GM19468 (cell line): ENCODE data around the gene RDH5.
A peak's percentile ranks its signal among the peaks of the same experiment; 100 is the strongest.

Source experiments
- ATAC-seq: cut with Tn5 transposase; IDR thresholded peaks from one replicate; pipeline ENCODE4 v1.9.1; 2021; ENCODE audit warnings: mild to moderate bottlenecking, moderate library complexity, moderate number of reproducible peaks; ENCODE audit not compliant: unreplicated experiment; ENCODE audit errors: extremely low read depth

Gene RDH5

DNA sequence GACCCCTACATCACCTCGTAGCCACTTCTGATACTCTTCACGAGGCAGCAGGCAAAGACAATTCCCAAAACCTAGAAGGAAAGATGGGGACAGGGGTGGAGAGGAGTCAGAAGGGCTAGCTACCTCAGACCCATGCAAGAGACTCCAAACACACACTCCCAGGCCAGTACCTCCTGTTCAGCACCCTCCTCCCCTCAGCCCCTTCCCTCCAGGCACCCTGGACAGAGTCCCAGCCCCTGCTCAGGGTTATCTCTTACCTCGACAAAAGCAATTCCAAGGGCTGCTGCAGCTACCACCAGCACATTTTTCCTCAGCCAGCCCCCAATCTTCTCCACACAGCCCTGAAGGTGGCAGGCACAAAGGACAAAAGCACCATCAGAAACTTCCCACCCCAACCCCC lies 5.4 kb downstream of the RDH5 start:
- ATAC-seq: no peak

DNA sequence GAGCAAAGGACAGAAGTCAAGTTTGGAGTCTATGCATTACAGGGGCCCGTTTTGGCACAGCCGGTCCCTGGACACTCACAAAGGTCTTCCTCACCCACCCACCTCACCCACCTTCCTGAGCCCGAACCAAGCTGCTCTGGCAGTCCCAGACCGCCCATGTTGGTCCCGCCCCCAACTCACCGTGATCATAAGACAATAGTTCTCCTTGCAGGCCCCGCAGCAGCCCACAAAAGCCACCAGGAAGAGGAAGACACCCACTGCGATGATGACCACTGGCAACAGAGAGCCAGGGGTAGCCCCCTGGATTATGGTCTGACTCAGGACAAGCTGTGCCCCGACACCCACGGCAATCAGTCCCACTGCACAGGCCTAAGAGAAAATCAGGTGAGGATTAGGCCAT lies 6.8 kb downstream of the RDH5 start:
- ATAC-seq: no peak

DNA sequence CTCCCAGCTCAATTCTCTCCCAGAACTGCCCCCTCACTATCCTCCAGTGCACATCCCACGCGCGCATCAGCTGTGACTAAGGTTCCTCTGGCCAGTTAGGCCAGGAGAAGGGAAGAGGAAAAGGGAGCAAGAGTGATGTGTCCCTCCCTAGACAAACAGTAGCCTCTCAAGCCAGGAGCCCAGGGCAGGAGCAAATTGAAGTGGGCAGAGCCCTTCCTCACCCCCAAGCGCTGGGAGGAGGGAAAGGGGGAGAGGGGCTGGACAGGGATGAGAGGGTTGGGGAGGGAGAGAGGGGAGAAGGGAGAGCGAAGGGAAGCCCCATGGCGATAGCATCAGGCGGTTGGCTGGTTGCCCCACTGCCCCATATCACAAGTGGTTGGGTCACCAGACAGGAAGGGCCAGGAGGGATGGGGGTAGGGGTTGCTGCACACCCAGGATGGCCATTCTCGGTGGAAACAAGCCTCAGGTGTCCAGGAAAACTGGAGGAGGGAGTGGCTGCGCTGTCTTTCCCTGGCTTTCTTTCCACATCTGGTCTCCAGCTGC lies 7.5 kb downstream of the RDH5 start:
- no peak for ATAC-seq

DNA sequence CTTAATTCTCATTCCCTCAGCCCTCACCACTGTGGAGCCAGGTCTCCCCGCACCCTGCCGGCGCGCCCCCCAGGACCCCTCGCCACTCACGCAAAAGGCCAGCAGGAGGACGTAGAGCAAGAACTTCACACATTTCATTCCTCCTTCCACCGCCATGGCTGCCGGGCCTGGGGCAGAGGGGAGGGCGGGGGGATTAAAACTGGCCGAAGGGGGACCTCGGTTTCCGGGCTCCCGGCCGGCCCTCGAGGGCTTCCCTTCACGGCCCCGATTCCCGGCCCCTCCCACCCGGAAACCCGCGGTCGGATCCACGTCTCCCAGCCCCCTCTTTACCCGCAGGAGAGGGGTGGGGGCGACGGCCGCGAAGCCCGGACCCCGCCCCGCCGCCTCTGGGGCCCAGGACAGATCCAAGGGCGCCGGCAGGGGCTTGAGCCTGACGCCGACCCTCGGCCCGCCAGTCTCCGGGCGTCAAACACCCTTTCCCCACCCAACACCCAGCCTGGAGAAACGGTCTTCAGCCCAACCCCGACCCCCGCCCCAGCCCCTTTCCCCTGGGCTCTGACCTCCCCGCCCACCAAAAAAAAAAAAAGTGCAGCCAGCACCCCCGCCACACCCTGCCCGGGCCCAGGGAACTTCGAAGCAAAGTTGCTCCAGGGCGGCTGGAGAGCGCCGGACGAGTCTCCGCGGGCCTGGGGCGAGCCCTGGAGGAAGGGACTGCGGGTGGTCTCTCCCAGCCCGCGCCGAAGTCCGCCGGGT lies 8.2 kb downstream of the RDH5 start:
- no peak for ATAC-seq

DNA sequence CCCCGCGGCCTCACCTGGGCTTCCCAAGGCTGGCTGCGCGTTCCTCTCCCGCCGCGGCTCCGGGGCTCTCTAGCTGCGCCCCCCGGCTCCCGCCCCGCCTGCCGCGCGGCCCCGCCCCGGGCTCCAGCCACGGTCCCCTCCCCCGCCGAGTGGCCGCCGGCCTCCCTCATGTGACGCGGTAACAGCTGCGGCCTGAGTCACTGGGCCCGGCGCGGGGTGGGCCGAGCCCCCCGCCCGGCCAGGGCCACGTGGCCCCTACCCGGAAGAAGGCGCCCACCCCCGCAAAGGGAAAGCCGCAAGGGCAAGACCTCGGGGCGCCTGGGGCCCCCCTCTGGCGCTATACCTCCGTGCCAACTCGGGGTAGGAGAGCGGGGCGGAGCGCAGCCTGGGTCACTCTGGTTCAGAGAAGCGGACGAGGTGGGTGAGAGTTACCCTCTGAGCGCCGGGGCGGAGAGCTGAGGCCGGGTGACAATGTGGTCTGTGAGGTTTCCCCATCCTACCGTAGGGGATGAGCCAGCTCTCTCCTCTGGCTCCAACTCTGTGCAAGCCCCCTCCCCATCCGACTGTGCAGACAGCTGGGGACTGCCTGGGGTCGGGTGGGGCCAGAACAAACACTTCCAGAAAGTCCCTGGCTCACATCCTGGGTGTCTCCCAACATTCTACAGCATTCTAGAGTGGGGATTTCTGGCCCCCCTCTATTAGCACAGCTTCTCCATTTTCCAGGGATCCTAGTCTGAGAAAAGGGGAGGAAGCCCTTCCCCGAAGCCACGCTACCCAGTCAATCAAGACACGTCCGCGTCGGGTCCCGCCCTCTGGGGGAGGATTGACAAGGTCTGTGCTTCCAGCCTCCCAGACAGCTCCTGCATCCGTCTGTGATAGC lies 9.0 kb downstream of the RDH5 start, which contains the start of gene CD63:
TSS of gene CD63 (minus strand) at position 71 of the 880 bp plus-strand sequence. CDS start 668 bp downstream, outside the sequence.
- ATAC-seq: peak; percentile 29

DNA sequence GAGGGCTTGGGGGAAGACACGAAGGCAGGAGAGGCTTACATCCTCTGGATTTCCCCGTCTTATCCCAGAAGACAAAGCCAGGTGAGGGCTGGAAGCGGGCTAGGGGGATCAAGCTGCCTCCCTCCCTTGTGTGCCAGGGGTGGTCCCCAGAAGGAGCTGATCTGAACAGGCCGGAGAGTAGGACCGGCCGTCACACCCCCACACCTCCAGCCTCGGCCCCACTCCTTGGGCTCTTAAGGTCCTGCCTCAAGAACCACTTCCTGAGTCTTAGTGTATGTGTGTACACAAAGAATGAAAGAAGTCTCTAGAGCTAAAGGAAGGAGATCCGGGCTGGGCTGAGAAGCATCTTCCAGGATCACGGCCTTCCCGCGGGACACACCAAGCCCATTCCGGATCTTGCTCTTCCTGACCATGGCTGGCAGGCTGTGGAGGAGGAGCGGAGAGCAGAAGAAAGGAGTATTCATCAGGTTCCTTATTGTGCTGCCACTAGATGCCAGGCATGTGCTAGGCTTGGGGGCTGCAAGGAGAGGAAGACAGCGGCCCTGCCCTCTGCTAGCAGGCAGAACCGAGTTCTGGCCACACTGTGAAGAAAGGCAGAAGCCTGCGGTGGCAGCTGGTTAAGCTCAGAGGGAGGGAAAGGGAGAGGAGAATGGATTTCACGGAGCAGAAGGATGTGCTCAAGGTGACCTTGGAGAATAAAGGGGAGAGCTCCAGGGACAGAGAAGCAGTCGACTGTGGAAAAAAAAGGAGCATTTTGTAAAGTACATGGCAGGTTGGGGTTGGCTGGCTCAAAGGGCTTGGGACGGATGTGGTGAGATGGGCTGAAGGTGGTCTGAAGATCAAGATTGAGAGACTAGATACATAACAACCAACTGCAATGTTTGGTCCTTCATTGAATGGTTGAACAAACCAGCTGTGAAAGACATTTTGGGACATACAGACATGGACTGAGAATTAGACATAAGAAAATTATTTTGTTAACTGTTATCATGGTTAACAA lies 9.9 kb downstream of the RDH5 start:
- ATAC-seq: peak; percentile 17

DNA sequence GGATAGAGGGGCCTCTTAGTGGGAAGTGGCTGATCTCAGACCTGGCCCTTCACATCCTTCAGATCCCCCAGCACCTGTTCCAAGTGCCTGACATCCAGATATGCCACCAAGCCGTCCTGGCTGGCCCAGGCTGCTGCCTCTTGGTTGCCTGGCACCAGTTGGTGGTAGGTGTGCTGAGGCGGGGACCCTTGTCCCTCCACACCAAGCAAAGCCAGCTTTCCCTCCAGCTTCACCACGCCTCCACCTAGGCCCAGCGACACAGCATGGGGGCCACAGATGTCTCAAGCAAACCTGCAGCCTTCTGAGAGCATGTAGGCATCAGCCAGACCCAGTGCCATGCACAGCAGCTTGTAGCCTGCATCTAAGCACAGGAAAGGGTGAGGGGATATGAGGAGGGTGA lies 12.1 kb downstream of the RDH5 start:
- no peak for ATAC-seq

DNA sequence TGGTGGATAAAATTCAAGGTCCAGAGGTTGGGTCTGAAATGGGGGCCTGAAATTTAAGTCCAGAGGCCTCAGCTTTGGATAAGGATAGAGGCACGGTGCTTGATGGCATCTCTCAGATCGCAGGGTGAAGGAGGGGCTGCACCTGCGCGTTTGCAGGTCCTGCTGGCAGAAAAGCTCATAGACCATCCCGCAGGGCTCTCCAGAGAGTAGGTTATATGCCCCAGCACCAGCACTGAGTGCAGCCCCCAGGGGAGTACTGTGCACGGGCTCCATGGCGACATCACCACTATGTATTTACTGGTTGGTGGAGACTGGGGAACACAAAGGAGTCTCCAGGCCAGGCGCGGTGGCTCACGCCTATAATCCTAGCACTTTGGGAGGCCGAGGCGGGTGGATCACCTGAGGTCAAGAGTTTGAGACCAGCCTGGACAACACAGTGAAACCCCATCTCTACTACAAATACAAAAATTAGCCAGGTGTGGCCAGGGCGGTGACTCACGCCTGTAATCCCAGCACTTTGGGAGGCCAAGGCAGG lies 12.9 kb downstream of the RDH5 start:
- ATAC-seq: no peak

DNA sequence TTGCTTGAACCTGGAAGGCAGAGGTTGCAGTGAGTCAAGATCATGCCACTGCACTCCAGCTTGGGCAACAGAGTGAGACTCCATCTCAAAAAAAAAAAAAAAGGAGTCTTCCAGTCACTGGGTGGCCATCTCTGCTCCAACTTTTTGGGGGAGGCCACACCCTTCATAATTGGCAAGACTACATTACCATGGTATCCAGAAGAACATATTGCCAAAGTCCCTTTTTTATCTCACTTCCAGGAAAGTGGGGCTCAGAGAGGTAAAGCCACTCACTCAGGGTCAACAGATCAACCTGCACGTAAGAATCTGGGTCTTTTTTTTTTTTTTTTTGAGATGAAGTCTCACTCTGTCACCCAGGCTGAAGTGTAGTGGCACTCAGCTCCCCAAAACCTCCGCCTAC lies 13.7 kb downstream of the RDH5 start:
- no peak for ATAC-seq

DNA sequence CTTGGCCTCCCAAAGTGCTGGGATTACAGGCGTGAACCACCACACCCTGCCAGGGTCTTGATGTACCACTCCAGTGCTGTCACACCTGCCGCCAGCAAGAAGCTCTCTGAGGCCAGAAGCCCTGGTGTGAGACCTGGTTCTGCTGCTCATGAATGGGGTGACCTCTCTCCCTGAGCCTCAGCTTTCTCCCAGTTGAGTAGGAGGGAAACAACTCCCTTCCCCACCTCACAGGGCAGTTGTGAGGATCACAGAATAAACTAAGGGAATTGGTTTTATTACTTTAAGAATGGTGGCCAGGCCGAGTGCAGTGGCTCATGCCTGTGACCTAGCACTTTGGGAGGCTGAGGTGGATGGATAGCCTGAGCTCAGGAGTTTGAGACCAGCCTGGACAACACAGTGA lies 14.4 kb downstream of the RDH5 start:
- ATAC-seq: no peak

DNA sequence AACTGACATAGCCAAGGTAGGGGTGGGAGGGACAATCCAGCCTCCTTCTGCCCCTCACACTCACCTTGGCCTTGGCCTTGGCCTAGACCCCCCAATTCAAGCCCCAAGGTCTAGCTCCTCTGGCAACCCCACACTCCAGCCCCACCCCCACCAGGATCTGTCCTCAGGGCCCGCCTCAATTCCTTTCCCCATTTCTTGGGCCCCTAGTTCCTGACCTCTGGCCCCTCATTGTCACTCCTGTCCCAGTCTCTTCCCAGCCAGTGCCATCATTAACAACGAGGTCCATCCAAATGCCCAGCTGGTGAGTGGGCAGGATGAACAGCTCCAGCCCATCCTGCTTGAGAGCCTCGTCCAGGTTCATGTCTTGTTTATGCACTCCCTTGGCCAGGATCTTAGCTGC lies 15.9 kb downstream of the RDH5 start:
- no peak for ATAC-seq

DNA sequence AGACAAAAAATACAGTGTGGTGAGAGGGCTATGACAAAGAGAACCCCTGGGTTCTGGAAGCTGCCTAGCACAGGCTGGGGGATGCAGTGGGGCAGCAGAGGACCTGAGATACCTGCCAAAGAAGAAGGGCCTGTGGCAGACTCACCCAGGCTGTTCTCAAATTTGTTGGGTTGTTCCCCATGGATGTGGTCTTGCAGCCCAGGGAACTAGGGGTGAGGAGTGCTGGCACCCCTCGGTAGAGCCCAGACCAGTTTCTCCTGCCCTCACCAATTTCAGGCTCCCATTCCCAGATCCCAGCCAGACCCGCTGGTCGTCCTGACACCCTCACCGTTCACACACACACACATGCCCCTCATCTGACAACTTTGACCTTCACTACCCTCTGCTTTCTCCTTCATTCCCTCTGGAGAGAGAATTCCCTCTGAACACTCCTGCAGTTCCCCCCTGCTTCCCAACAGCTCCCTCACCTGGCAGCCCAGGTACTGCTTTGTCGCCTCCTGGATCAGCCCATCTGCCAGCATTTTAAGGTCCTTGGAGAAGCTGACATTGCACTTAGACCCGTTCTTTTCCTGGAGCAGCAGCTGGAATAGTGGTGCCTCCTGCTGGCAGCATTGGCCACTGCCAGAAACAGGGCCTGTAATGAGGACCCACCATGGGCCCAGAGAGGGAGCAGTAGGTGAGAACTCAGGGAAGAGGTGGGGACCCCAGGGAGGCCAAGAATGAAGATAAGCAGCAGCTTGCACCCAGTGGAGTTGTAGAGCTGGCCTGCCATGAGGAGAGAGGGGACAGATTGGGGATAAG lies 16.8 kb downstream of the RDH5 start:
- no peak for ATAC-seq

DNA sequence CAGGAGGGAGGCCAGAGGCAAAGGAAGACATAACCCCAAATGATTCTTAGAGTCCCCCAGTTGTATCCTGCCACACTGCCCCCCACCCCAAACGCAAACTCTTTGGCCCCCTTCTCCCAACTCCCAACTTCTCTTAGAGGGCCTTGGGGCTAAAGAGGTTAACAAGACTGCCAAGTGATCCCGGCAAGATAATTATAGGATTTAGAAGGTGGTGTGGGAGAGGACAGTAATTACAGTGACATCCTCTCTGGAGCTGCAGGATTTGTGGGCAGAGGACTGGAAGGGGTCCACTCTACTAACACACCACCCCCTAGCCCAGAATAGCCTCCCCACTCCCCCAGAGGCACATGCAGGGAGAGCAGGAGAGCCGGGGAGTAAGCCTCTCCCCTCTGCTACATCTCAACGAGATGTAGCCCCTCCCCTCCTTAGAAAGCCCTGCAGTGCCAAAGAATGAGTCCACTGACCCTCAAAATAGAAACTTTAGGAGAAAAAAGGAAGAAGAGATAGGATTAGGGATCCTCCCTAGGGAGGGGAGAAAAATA lies 17.5 kb downstream of the RDH5 start:
- no peak for ATAC-seq

DNA sequence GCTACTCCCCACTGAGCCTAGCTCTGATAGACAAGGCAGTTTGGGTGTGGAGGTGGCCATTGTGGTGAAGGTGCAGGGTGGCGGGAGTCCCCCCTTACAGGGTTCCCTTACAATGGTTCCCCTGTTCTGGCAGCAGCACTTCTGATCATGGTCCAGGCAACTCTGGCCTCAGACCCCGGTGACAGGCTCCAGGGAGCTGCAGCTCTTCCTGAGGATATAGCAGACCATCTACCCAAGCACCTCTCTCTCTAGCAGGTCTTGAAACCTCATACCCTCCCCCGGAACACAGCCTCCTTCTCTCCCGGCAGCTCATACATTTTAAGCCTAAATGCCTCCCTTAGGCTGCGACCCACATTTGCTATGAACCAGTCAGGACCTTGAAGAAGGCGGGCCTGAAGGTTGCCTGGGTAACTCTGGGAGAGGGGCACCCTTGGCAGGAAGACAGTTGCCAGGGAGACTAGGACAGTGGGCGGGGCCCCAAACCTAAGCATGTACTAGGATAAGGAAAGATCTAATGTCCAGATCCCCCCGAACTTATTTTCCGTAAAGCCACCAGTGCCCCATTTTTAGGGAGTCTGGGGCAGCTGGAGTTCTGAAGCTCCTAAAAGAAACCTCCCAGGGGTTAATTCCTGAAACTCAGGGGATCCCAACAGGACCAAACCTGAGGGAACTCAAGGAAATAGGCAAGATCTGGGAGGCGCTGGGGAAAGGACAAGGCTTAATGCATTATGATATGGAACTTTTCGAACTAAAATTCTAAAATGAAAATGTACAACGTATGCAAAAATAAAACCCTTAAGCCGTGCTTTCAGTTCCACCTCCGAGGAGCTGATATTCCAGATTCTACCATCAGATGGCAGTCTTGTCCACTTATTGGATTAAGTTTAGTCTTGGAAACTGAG lies 18.2 kb downstream of the RDH5 start:
- peak; percentile 71 for ATAC-seq

DNA sequence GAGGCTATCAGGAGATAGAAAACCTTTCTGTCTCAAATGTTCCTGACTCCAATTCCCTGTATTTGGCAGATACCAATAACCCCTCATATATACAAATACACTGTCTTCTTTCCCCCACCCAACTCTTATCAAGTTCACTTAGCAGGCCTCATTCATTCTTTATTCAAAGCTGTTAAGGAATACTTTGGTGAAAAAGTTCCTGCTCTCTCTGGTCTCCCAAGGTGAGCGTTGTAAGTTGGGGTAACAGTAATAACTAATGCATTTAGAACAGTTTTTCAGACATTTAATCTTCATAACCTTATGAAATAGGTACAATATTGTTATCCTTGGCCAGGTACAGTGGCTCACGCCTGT lies 18.8 kb downstream of the RDH5 start:
- ATAC-seq: no peak

DNA sequence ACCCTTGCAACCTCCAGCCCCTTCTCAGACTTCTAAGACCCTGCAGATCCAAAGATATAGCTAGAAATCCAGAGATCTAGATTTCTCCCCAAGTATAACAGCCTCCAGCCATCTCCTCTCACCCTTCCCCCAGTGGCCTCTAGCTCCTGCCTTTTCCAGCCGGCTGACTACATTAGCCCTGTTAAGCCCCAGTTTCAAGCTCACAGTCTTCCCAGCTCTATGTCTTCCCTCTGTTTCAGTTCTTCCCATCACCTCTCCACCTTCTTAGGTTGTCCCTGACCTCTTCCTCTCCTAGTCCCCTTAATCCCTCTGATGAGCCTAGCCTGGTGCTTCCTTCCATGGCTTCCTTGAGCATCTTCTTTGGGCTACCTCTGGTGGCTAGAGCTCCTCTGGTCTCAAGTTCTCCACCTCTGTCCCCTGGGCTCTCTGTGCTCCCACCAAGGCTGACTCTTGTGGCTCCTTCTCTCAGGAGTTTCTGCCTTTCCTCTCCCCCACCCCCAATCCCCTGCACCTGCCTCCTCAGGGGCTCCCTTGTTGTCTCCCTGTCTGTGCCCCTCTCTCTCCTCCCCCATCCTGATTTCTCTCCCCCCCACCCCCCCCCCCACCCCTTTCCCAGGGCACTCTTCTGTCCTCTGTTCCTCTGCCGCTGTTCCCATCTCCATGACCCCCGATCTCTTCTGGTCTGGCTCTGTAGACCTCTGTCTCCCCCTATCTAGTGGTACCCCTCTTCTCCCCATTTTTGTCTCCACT lies 21.9 kb downstream of the RDH5 start:
- ATAC-seq: no peak
